ENCODE results near the gene MAF. TPM values are rescaled to one million over a fixed set of nuclear protein-coding genes. Genes with fewer than 3 reads are reported as not detected.

The MAF gene
- total RNA-seq, 1 donor from 2014 or later: 19.6 TPM

DNA sequence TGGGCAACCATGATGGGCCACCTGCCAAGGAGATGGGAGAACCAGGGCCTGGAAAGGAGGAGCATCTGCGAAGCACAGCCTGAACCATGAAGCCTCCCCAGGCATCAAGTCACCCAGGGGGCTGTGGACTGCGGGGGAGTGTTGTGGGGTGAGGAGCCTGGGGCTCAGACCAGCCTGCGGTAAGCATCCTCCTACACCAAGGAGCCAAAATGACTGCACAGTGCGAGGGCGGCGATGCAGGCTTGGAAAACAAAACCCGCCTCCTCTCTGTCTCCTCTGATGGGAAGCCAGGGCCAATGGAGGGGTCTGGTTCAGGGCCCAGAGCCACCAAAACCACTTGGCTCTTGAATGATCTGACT, 18.1 kb upstream of the MAF start:
- intact Hi-C loops (cut with DNase I): no loop called here
- DNase-seq: no peak
- ATAC-seq (ENCODE audit: poor library complexity): no peak

- no peak for DNase-seq
- ATAC-seq (ENCODE audit: poor library complexity): no peak
- intact Hi-C loops (cut with DNase I): no loop called here
Measured at GRCh38 chr16:79618041-79618691, 17.6 kb upstream of the MAF start.

DNA sequence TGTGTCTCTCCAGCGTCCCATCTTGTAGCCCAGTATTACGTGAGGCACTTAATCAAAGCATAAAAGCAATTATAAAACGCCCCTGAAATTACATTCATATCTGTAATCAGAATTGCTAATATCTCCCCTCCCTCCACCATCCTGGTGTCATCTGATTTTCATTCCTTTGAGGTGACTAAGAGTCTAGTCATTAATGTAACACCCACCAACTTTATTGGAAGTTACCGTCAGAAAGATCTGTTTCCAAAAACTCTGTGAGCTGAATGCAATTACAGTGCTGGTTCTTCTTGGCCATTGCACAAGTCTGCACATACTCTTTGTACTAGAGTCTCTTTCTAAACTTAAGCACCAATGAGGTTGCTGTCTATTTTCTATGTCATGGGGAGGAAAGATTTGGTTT, 12.5 kb upstream of the MAF start:
- ATAC-seq (ENCODE audit: poor library complexity): no peak
- no peak for DNase-seq
- intact Hi-C loops (cut with DNase I): no loop called here

DNA sequence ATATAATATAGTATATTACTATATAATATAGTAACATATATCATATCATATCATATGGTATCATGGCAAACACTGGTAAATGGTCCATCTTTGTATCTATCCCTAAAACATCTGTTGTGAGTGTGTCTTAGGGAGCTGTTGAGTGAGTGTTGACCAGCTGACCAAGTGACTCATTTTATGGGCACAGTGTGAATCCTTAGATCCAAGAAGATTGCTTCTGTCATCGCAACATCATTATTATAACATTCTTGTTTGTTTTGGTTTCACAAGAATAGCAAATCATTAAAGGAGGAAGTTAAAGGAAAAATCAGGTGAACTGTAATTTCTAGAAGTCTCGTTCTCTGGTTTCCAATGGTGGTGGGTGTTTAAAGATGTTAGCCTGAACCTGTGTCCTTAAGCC, 11.7 kb upstream of the MAF start:
- DNase-seq (no peak), ATAC-seq (ENCODE audit: poor library complexity) (no peak)
- intact Hi-C loops (cut with DNase I): no loop called here

GRCh38 chr16:79610771-79611170, 10.2 kb upstream of the MAF start:
- no peak for DNase-seq
- ATAC-seq (ENCODE audit: poor library complexity): no peak
- intact Hi-C loops (cut with DNase I): no loop called here

- intact Hi-C loops (cut with DNase I): loop anchor here (10.0 kb wide), 1 partner anchor 1485 kb away; no protein-coding TSS in a partner anchor
- DNase-seq: no peak
Measured at GRCh38 chr16:79609861-79610260, 9.3 kb upstream of the MAF start.

DNA sequence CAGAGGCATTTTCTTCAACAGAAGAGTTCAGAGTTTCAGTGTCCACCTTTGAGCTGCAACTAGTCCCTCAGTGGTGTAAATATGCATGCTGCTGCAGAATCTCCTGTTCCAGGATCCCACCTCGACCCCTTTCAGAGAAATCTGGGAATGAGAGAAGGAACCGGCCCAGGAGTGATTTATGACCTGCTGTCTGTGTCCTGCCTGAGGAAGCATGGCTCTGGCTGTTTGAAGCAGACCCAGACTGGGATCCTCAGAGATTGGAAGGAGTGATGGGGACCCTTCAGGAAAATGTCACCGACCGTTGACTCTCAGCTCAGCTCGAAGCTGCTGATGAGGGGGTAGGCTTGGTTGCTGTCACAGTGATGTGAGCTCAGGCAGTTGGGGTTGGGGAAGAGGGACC, 8.4 kb upstream of the MAF start:
- intact Hi-C loops (cut with DNase I): loop anchor here (10.0 kb wide), 1 partner anchor 1484 kb away; no protein-coding TSS in a partner anchor
- ATAC-seq (ENCODE audit: poor library complexity) (no peak), DNase-seq (no peak)

More at GRCh38 chr16:79609861-79610260, 9.3 kb upstream of the MAF start:
- no peak for ATAC-seq (ENCODE audit: poor library complexity)

DNA sequence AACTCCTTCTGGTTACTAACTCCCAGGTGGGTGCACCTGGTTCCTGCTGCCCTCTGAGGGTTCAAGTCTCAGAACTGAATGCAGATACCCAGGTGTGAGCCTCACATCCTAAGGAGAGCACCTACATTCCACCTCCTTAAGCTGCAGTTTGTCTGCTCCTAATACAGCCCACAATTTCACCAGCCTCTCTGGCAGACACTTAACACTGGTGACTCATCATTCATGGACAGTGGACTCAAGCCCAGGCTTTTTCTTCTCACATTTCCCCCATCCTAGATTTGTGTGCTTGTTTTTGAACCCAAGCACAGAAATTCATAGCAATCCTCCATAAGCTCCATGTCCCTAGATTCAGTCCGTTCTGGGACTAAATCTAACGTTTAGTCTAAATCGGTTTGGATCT, 7.0 kb upstream of the MAF start:
- intact Hi-C loops (cut with DNase I): loop anchor here (10.0 kb wide), 1 partner anchor 1483 kb away; no protein-coding TSS in a partner anchor
- DNase-seq: no peak
- peak; percentile 68 for ATAC-seq (ENCODE audit: poor library complexity)

DNA sequence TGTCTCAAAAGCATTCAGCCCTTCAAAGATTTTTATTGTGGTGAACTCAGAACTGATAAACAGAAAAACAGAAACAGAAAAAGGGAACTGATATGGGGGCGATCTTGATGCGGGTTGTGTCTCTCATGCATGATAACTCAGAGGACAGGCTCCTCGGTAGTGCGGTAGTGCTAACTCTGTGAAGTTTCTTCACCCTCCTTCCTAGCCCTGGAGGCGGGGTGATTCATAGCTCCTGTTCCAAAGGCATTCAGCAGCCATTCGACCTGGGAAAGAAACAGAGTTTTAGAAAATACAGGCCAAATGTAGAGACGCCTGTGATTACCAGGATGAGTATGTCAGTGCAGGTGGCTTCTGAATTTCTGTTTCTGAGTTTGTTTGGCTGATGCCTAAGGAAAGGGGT, 5.5 kb upstream of the MAF start:
- ATAC-seq (ENCODE audit: poor library complexity): no peak
- intact Hi-C loops (cut with DNase I): loop anchor here (10.0 kb wide), 1 partner anchor 1481 kb away; no protein-coding TSS in a partner anchor

DNA sequence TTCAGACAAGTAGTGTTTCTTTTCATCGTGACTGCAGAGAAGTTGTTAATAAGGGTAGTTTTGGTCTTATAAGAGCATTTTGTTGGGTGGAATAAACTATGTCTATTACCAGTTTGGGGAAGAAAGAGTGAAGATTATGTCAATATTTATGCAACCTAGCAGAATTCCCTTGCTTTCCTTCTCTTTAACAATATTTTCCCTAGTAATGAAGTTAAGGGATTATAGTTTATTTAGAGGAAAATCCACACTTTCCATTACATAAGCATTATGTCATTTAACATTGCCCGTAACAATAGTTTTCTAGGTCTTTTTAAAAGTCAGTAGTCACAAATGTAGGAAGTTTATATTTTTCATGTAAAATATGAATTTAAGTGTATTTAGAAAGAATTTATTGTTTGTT, 2.5 kb upstream of the MAF start:
- intact Hi-C loops (cut with DNase I): loop anchor here (5.0 to 10.0 kb wide), 2 partner anchors 1101 to 1478 kb away; no protein-coding TSS in a partner anchor
- no peak for ATAC-seq (ENCODE audit: poor library complexity)
- DNase-seq: no peak

More for the DNA sequence above, 5.5 kb upstream of the MAF start:
- no peak for DNase-seq

GRCh38 chr16:79602628-79603014, 2.1 kb upstream of the MAF start:
- intact Hi-C loops (cut with DNase I): loop anchor here (5.0 to 10.0 kb wide), 2 partner anchors 1100 to 1478 kb away; no protein-coding TSS in a partner anchor
- no peak for DNase-seq

DNA sequence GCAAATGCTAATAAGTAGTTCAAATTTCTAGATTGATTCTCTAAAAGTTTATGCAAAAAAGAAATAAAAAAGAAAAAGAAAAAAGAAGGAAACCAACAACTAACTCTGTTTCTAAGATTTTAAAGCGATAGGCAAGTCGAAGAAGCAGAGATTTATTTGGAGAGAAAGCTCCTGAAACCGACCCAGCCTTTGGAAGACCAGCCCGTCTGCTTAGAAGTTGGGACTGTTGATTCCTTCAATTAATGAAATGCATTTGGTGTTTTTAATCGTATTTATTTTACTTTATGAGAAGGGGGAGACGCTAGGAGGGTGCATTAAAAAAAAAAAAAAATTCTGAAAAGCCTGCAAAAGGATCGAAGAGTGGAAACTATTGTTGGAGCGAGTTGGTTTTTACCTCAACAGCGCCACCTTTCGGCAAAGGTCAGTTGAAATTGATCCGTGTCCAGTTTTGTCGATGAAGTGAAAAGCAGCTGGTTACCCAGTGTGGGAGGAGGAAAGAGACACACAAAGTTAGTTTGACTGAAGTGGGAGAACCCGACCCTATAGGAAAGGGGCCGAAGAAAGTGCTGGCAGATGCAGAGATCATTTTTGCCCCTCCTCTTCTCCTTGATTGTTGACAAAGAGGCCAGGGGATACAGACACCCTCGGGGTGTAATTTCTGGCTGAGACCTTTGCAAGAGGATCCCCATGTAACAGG, 1.5 kb upstream of the MAF start:
- intact Hi-C loops (cut with DNase I): loop anchor here (5.0 to 10.0 kb wide), 2 partner anchors 1100 to 1477 kb away; no protein-coding TSS in a partner anchor
- peak; percentile 62 for ATAC-seq (ENCODE audit: poor library complexity)
- DNase-seq: peak; percentile 75

More at GRCh38 chr16:79602628-79603014, 2.1 kb upstream of the MAF start:
- ATAC-seq (ENCODE audit: poor library complexity): no peak

DNA sequence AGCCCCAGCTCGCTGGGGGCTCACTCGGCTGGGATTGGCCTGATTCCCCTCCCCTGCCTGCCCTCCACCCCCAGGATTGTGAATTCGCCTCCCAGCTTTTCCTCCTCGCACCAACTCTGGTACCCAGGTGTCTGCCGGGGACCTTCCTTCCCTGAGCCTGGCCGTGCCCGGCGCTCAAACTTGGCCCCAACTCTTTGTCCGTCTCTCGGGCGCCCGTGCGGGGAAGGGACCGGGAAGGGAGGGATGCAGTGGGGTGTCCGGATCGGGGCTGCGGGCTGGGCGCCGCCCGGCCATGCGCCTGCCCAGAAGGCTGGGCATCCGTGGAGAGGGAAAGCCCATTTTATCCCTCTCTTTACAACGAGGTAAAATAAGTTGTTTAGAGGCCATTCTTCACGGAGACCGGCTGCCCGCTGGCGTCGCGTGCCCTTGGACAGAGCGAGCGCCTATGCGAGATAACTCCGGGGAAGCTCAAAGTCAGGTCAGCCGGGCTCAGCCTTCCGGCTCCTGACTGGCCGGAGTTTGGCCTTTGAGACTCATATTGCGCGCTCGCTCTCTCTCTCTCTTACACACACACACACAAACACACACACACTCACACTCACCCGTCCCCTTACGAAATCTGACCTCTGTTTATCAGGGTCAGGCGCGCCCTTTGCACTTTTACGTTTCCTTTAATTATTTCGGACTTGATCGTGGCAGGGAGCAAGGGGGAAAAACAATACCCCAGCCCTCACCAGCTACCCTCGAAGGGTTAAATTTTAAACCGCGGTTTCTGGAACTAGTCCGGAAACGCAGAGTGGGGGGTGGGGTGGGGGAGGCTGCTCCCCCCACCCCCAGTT, 774 bp upstream of the MAF start:
- ATAC-seq (ENCODE audit: poor library complexity) (peak; percentile 72), DNase-seq (peak; percentile 76)
- intact Hi-C loops (cut with DNase I): loop anchor here (5.0 to 10.0 kb wide), 2 partner anchors 1099 to 1477 kb away; no protein-coding TSS in a partner anchor

DNA sequence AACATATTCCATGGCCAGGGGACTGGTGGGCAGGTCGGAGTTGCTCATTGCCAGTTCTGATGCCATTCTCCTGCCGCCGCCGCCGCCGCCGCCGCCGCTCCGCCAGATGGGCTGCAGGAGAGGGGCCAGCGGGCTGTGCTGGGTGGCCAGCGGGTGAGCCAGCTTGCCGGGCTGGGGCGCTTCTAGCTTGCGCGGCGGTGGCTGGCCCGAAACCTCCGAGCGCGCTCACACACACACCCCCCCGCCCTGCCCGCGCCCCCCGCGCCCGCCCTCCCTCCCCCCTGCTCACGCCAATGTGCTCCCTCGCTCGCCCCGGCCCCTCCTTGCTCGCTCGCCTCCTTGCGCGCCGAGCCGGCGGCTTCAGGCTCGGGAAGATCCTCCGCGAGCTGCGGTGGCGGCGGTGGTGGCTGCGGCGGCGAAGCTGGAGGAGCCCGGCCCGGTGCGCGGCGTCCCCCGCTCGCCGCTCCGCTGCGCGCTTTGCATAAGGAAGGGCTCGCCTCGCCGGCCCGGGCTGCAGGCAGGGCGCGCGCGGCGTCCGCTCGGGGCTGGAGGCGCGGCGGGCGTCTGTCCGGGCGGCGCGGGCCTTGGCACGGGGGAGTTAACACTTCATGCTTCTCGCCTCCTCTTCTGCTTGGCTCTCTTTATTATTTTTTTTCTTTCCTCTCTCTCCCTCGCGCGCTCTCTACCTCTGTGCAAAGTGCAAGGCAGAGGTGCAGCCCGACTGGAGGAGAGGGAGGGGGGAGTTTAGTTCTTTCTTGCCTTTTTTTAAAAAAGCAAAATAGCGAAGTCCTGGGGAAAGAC, 500 bp downstream of the MAF start:
- DNase-seq: peak; percentile 82
- ATAC-seq (ENCODE audit: poor library complexity): peak; percentile 57
- intact Hi-C loops (cut with DNase I): loop anchor here (5.0 to 10.0 kb wide), 2 partner anchors 1098 to 1475 kb away; no protein-coding TSS in a partner anchor

DNA sequence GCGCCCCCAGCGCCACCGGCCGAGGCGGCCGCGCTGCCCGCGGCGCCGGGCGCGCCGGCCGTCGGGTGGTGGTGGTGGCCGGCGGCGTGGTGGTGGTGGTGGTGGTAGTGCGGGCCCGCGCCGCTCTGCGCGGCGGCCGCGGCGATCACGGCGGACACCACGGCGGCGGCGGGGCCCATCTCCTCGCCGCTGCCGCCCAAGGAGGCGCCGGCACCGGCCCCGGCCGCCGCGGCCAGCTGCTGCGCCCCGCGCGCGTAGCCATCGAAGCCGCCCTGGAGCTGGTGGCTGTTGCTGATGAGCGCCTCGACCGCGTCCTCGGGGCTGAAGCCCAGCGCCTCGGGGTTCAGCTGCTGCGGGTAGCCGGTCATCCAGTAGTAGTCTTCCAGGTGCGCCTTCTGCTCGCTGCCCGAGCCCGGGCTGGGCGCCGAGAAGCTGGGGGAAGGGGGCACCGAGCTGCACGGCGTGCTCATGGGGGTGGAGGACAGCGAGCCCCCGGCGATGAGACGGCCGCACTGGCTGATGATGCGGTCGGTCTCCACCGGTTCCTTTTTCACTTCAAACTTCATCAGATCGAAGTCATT, 1.2 kb downstream of the MAF start:
- peak; percentile 52 for DNase-seq
- intact Hi-C loops (cut with DNase I): no loop called here
- no peak for ATAC-seq (ENCODE audit: poor library complexity)

GRCh38 chr16:79598348-79599181, 2.0 kb downstream of the MAF start:
- DNase-seq (peak; percentile 68), ATAC-seq (ENCODE audit: poor library complexity) (no peak)
- intact Hi-C loops (cut with DNase I): no loop called here

- intact Hi-C loops (cut with DNase I): no loop called here
- ATAC-seq (ENCODE audit: poor library complexity): no peak
- no peak for DNase-seq
Measured at GRCh38 chr16:79598063-79598347, 2.5 kb downstream of the MAF start.
